Ascending aorta (tissue), 2 donors: ENCODE measurements around the gene TAS1R1. TPM values are rescaled to one million over a fixed set of nuclear protein-coding genes. Genes with fewer than 3 reads are reported as not detected.

ENCODE experiments used
- DNase-seq, 2 donors: peaks; one replicate each; pipeline ENCODE4 v3.0.0-alpha.2; 2019; ENCODE audit warnings: low spot score in 2 of 2
- H3K27ac ChIP-seq, 2 donors: fragments of 200-600 bp; sonication (generic); one replicate each; pipeline ENCODE4 v1.5.1; 2016 to 2017; ENCODE audit warnings: mild to moderate bottlenecking in 1 of 2
- H3K27me3 ChIP-seq: fragments of 200-600 bp; sonication (generic); one replicate; pipeline ENCODE4 v1.5.1; 2017
- H3K36me3 ChIP-seq, 2 donors: fragments of 200-600 bp; sonication (generic); one replicate each; pipeline ENCODE4 v1.5.1; 2016
- H3K4me1 ChIP-seq, 2 donors: fragments of 200-600 bp; sonication (generic); one replicate each; pipeline ENCODE4 v1.5.1; 2016 to 2017; ENCODE audit warnings: mild to moderate bottlenecking in 1 of 2
- H3K4me3 ChIP-seq, 2 donors: fragments of 200-600 bp; sonication (generic); one replicate each; pipeline ENCODE4 v1.5.1; 2016 to 2017; ENCODE audit warnings: mild to moderate bottlenecking in 1 of 2
- H3K9me3 ChIP-seq, 2 donors: fragments of 200-600 bp; sonication (generic); one replicate each; pipeline ENCODE4 v1.5.1; 2016
- CTCF ChIP-seq, 3 experiments: fragments of 200-600 bp in 2 of 3; fragments of 450-650 bp in 1 of 3; sonication (generic) in 2 of 3; IDR thresholded peaks; one replicate each; pipeline ENCODE4 v1.5.1; 2016 to 2019; ENCODE audit warnings: antibody characterized with exemption in 3 of 3, mild to moderate bottlenecking in 1 of 3, moderate library complexity in 1 of 3
- intact Hi-C: fragments of 100-400 bp; cut with DNase I; formaldehyde crosslinking; loops from one replicate; pipeline ENCODE4 v1.15.1; 2023
- total RNA-seq: library from RNA; depleted of rRNA; stranded (reverse); fragments of >200 nt; gene quantifications from one replicate; pipeline ENCODE4 v1.1.0, GENCODE V29; 2016

TAS1R1 gene
- total RNA-seq, 1 donor from 2014 or later, result not detected

GRCh38 chr1:6614929-6615785 is 60.0 kb downstream of the TAS1R1 start:
- intact Hi-C loops, result no loop called here
- Histone ChIP-seq H3K27ac (peak overlapping the region; percentile 97 to 98), H3K9me3 (no peaks in the 10 kb centered on the region), H3K36me3 (peaks cover 11 to 16% of the 10 kb centered on the region in 2 donors), H3K27me3 (no peaks in the 10 kb centered on the region), H3K4me3 (peak overlapping the region; percentile 94 to 100), H3K4me1 (peaks cover 4 to 18% of the 10 kb centered on the region in 2 donors)
- no peak for TF ChIP-seq CTCF (IDR thresholded peaks at IDR 0.05)
- no peak for DNase-seq

GRCh38 chr1:6619045-6619444 is 63.9 kb downstream of the TAS1R1 start:
- DNase-seq, result no peak
- H3K27me3 ChIP-seq, result no peaks in the 10 kb centered on the region
- no peaks in the 10 kb centered on the region for H3K4me1 ChIP-seq
- no peak for TF ChIP-seq CTCF (IDR thresholded peaks at IDR 0.05)
- no peak overlapping the region for H3K4me3 ChIP-seq
- no peaks in the 10 kb centered on the region for H3K9me3 ChIP-seq
- no peak overlapping the region for H3K27ac ChIP-seq
- H3K36me3 ChIP-seq, result peaks cover 34 to 52% of the 10 kb centered on the region in 2 donors
- intact Hi-C loops, result no loop called here

GRCh38 chr1:6621429-6622391 is 66.6 kb downstream of the TAS1R1 start:
- H3K27ac ChIP-seq, result no peak overlapping the region
- peaks cover 4 to 14% of the 10 kb centered on the region in 2 donors for H3K4me1 ChIP-seq
- no peak for TF ChIP-seq CTCF (IDR thresholded peaks at IDR 0.05)
- no peak for DNase-seq
- H3K4me3 ChIP-seq, result no peak overlapping the region
- H3K27me3 ChIP-seq, result no peaks in the 10 kb centered on the region
- H3K9me3 ChIP-seq, result no peaks in the 10 kb centered on the region
- intact Hi-C loops, result loop anchor here (10.0 kb wide), 1 partner anchor 83 kb away; the partner anchor contains the start of gene DNAJC11
- H3K36me3 ChIP-seq, result peaks cover 34 to 52% of the 10 kb centered on the region in 2 donors

GRCh38 chr1:6622396-6623152 is 67.5 kb downstream of the TAS1R1 start:
- H3K36me3 ChIP-seq, result peaks cover 34 to 52% of the 10 kb centered on the region in 2 donors
- intact Hi-C loops, result loop anchor here (10.0 kb wide), 1 partner anchor 82 kb away; the partner anchor contains the start of gene DNAJC11

More at GRCh38 chr1:6622396-6623152, 67.5 kb downstream of the TAS1R1 start:
- Histone ChIP-seq H3K4me1 (peaks cover 4 to 14% of the 10 kb centered on the region in 2 donors), H3K27me3 (no peaks in the 10 kb centered on the region), H3K9me3 (no peaks in the 10 kb centered on the region), H3K27ac (no peak overlapping the region), H3K4me3 (no peak overlapping the region)
- TF ChIP-seq CTCF (IDR thresholded peaks at IDR 0.05), result no peak
- no peak for DNase-seq
